ENCODE data around the gene TGFB1. TPM values are rescaled to one million over a fixed set of nuclear protein-coding genes. Genes with fewer than 3 reads are reported as not detected.
"Not testable (repeated sequence)": the region's sequence is repeated elsewhere in the genome, so short reads cannot be mapped to it uniquely, and the experiment has no call there.

The TGFB1 gene
- polyA plus RNA-seq, 1 of the 3 experiments (the other 2 are of a cell fraction): 25.5 TPM

- ChIA-PET POLR2A (interaction anchor here (0.6 kb wide), 1 partner anchor 8 kb away, joined by 3 read pairs; the partner anchor contains the start of gene B9D2), CTCF (no interaction called here)
- Histone ChIP-seq H3K4me1 (ENCODE audit: control insufficient read depth in 1 of 2, insufficient read depth in 2 of 2, low read depth in 1 of 2, low read length in 1 of 2) (peaks cover 11 to 21% of the 10 kb centered on the region in 2 experiments; a peak in 3 of 4 replicates), H3K4me3 (ENCODE audit: low read depth in 2 of 2, low read length in 1 of 2) (no peak overlapping the region), H3K9me2 (no peaks in the 10 kb centered on the region), H3F3A (replicated peaks; ENCODE audit: insufficient read depth) (peaks cover 29% of the 10 kb centered on the region), H4K20me1 (ENCODE audit: insufficient read depth) (peaks cover 19% of the 10 kb centered on the region; the same call in 1 of the 2 replicates), H3K36me3 (replicated peaks in 1 of 2; ENCODE audit: control insufficient read depth in 1 of 2, insufficient read depth in 2 of 2, low read length in 1 of 2) (peaks cover 0 to 3% of the 10 kb centered on the region in 2 experiments), H3K27ac (ENCODE audit: low read depth in 2 of 2, low read length in 1 of 2) (no peak overlapping the region), H3K4me2 (no peak overlapping the region), H3K9me3 (no peaks in the 10 kb centered on the region), H3K79me2 (ENCODE audit: insufficient read depth) (peaks cover 47% of the 10 kb centered on the region), H2AFZ (ENCODE audit: low read depth) (no peak overlapping the region), H3K27me3 (ENCODE audit: insufficient read depth) (no peaks in the 10 kb centered on the region), H3K9ac (no peak overlapping the region)
- DNase-seq: no peak
- 96% methylated on average over 8 of the region's 8 CpGs for WGBS (ENCODE audit: low lambda C conversion rate)
- TF ChIP-seq GATA2 (CRISPR knock-in tag; IDR thresholded peaks at IDR 0.05) (no peak), CTCF (IDR thresholded peaks at IDR 0.05) (no peak), FOXM1 (IDR thresholded peaks at IDR 0.05; ENCODE audit: low read depth) (no peak), YY1 (IDR thresholded peaks at IDR 0.05; ENCODE audit: low read depth) (no peak), FOSL2 (IDR thresholded peaks at IDR 0.05; ENCODE audit: borderline replicate concordance, low read depth) (no peak), SIN3A (IDR thresholded peaks at IDR 0.05; ENCODE audit: borderline replicate concordance, low read depth, low read length) (no peak), NFIC (IDR thresholded peaks at IDR 0.05; ENCODE audit: borderline replicate concordance) (no peak), TAF1 (IDR thresholded peaks at IDR 0.05; ENCODE audit: borderline replicate concordance, low read depth, low read length) (no peak), RCOR1 (IDR thresholded peaks at IDR 0.05; ENCODE audit: low read length) (no peak), FOXJ3 (CRISPR knock-in tag; IDR thresholded peaks at IDR 0.05) (no peak), TEAD4 (IDR thresholded peaks at IDR 0.05; ENCODE audit: borderline replicate concordance, insufficient read depth) (no peak), PBX3 (IDR thresholded peaks at IDR 0.05) (no peak), RFX5 (IDR thresholded peaks at IDR 0.05; ENCODE audit: low read length) (no peak), CHD2 (IDR thresholded peaks at IDR 0.05; ENCODE audit: low read length, partially characterized antibody) (no peak)
Measured at GRCh38 chr19:41371541-41371940, 17.8 kb upstream of the TGFB1 start.

GRCh38 chr19:41371119-41371518 lies 17.4 kb upstream of the TGFB1 start:
- H3K9ac ChIP-seq; H2AFZ ChIP-seq (ENCODE audit: low read depth); CTCF ChIA-PET; H3K9me3 ChIP-seq; H3K27me3 ChIP-seq (ENCODE audit: insufficient read depth); H3K4me2 ChIP-seq; H3K9me2 ChIP-seq; H3K27ac ChIP-seq (ENCODE audit: low read depth in 2 of 2, low read length in 1 of 2); H3K4me3 ChIP-seq (ENCODE audit: low read depth in 2 of 2, low read length in 1 of 2); H3K36me3 ChIP-seq (replicated peaks in 1 of 2; ENCODE audit: control insufficient read depth in 1 of 2, insufficient read depth in 2 of 2, low read length in 1 of 2); DNase-seq: not testable (repeated sequence)
- 98% methylated on average over 5 of the region's 5 CpGs for WGBS (ENCODE audit: low lambda C conversion rate)
- peaks cover 19% of the 10 kb centered on the region; the same call in 1 of the 2 replicates for H4K20me1 ChIP-seq (ENCODE audit: insufficient read depth)
- peaks cover 11 to 21% of the 10 kb centered on the region in 2 experiments; a peak in 3 of 4 replicates for H3K4me1 ChIP-seq (ENCODE audit: control insufficient read depth in 1 of 2, insufficient read depth in 2 of 2, low read depth in 1 of 2, low read length in 1 of 2)
- H3K79me2 ChIP-seq (ENCODE audit: insufficient read depth): peaks cover 52% of the 10 kb centered on the region
- POLR2A ChIA-PET: interaction anchor here (0.6 kb wide), 1 partner anchor 7 kb away, joined by 3 read pairs; the partner anchor contains the start of gene B9D2
- peaks cover 30% of the 10 kb centered on the region for H3F3A ChIP-seq (replicated peaks; ENCODE audit: insufficient read depth)

Data from SK-N-SH (cell line).